Measurements from ENCODE around the gene PLAAT1.

The PLAAT1 gene

GRCh38 chr3:193261970-193262369, 20.9 kb downstream of the PLAAT1 start:
- Histone ChIP-seq H3K4me3 (ENCODE audit: low read depth, low read length, poor library complexity, severe bottlenecking) (no peak overlapping the region), H3K9me3 (ENCODE audit: low read length) (no peaks in the 10 kb centered on the region), H3K9ac (ENCODE audit: low read length) (no peak overlapping the region), H4K20me1 (ENCODE audit: insufficient read depth, low read length) (no peaks in the 10 kb centered on the region), H3K4me1 (ENCODE audit: insufficient read depth, low read length, severe bottlenecking) (no peaks in the 10 kb centered on the region), H3K4me2 (ENCODE audit: low read length) (no peak overlapping the region), H3K27ac (ENCODE audit: low read depth, low read length, poor library complexity, severe bottlenecking) (no peak overlapping the region), H3K27me3 (ENCODE audit: insufficient read depth, low read length) (no peaks in the 10 kb centered on the region), H3K79me2 (ENCODE audit: insufficient read depth, low read length) (no peaks in the 10 kb centered on the region), H3K9me2 (ENCODE audit: low read depth, low read length) (no peaks in the 10 kb centered on the region), H3K36me3 (ENCODE audit: insufficient read depth, low read length) (no peaks in the 10 kb centered on the region), H3F3A (ENCODE audit: insufficient read depth, low read length) (no peaks in the 10 kb centered on the region), H2AFZ (ENCODE audit: low read length) (no peak overlapping the region)
- TF ChIP-seq, protein P1, sequence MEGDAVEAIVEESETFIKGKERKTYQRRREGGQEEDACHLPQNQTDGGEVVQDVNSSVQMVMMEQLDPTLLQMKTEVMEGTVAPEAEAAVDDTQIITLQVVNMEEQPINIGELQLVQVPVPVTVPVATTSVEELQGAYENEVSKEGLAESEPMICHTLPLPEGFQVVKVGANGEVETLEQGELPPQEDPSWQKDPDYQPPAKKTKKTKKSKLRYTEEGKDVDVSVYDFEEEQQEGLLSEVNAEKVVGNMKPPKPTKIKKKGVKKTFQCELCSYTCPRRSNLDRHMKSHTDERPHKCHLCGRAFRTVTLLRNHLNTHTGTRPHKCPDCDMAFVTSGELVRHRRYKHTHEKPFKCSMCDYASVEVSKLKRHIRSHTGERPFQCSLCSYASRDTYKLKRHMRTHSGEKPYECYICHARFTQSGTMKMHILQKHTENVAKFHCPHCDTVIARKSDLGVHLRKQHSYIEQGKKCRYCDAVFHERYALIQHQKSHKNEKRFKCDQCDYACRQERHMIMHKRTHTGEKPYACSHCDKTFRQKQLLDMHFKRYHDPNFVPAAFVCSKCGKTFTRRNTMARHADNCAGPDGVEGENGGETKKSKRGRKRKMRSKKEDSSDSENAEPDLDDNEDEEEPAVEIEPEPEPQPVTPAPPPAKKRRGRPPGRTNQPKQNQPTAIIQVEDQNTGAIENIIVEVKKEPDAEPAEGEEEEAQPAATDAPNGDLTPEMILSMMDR (IDR thresholded peaks at IDR 0.05; ENCODE audit: low read length) = no peak
- TF ChIP-seq EZH2 (IDR thresholded peaks at IDR 0.05; ENCODE audit: borderline replicate concordance, low read length) = no peak

GRCh38 chr3:193262707-193263106, 21.7 kb downstream of the PLAAT1 start:
- H3K27ac ChIP-seq (ENCODE audit: low read depth, low read length, poor library complexity, severe bottlenecking) = no peak overlapping the region
- no peaks in the 10 kb centered on the region for H3K36me3 ChIP-seq (ENCODE audit: insufficient read depth, low read length)
- H4K20me1 ChIP-seq (ENCODE audit: insufficient read depth, low read length) = no peaks in the 10 kb centered on the region
- TF ChIP-seq EZH2 (IDR thresholded peaks at IDR 0.05; ENCODE audit: borderline replicate concordance, low read length) = no peak
- TF ChIP-seq, protein P1 (IDR thresholded peaks at IDR 0.05; ENCODE audit: low read length) = no peak
- H3F3A ChIP-seq (ENCODE audit: insufficient read depth, low read length) = no peaks in the 10 kb centered on the region
- H3K4me3 ChIP-seq (ENCODE audit: low read depth, low read length, poor library complexity, severe bottlenecking) = no peak overlapping the region
- no peak overlapping the region for H3K9ac ChIP-seq (ENCODE audit: low read length)
- H3K4me1 ChIP-seq (ENCODE audit: insufficient read depth, low read length, severe bottlenecking) = no peaks in the 10 kb centered on the region
- no peaks in the 10 kb centered on the region for H3K9me3 ChIP-seq (ENCODE audit: low read length)
- no peak overlapping the region for H2AFZ ChIP-seq (ENCODE audit: low read length)
- no peaks in the 10 kb centered on the region for H3K79me2 ChIP-seq (ENCODE audit: insufficient read depth, low read length)
- no peak overlapping the region for H3K4me2 ChIP-seq (ENCODE audit: low read length)
- no peaks in the 10 kb centered on the region for H3K27me3 ChIP-seq (ENCODE audit: insufficient read depth, low read length)
- no peaks in the 10 kb centered on the region for H3K9me2 ChIP-seq (ENCODE audit: low read depth, low read length)

DNA sequence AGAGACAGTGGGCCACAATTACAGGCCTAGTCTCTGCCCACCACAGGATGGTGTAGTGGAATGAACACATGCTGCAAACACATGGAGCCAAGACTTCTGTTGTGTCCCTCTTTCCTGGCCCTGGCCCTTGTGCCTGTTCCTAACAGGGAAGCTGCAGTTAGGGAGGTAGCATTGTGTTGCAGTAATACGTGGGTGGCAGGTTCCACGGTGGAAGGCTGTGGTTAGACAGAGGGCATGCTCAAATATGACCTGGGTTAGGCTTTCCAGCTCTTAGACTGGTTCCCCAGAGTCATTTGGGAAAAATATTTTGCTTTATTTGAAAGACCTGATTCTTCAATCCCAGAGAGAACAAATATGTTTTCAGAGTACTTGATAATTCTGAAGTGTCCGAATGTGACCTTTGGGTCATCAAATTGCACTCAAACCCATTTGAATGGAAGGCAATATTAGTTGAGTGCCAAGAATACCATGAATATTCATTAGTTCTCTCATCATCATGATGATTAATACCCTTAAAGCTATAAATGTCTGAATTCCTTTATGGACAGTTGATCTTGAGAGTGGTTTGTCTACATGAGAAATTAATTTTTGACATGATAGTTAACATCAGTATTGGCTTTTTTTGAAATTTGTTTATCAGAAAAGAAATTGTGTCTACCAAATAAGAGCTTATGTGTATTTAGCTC, 28.5 kb downstream of the PLAAT1 start:
- Histone ChIP-seq H3K27ac (ENCODE audit: low read depth, low read length, poor library complexity, severe bottlenecking) (no peak overlapping the region), H3K79me2 (ENCODE audit: insufficient read depth, low read length) (no peaks in the 10 kb centered on the region), H3K36me3 (ENCODE audit: insufficient read depth, low read length) (no peaks in the 10 kb centered on the region), H3K4me1 (ENCODE audit: insufficient read depth, low read length, severe bottlenecking) (no peaks in the 10 kb centered on the region), H3F3A (ENCODE audit: insufficient read depth, low read length) (no peaks in the 10 kb centered on the region), H4K20me1 (ENCODE audit: insufficient read depth, low read length) (no peaks in the 10 kb centered on the region), H3K4me3 (ENCODE audit: low read depth, low read length, poor library complexity, severe bottlenecking) (no peak overlapping the region), H2AFZ (ENCODE audit: low read length) (no peak overlapping the region), H3K9ac (ENCODE audit: low read length) (no peak overlapping the region), H3K9me3 (ENCODE audit: low read length) (no peaks in the 10 kb centered on the region), H3K4me2 (ENCODE audit: low read length) (no peak overlapping the region), H3K9me2 (ENCODE audit: low read depth, low read length) (no peaks in the 10 kb centered on the region), H3K27me3 (ENCODE audit: insufficient read depth, low read length) (no peaks in the 10 kb centered on the region)
- TF ChIP-seq, protein P1 (IDR thresholded peaks at IDR 0.05; ENCODE audit: low read length) = no peak
- TF ChIP-seq EZH2 (IDR thresholded peaks at IDR 0.05; ENCODE audit: borderline replicate concordance, low read length) = no peak
